Measurements from ENCODE around the gene LMF1.
A peak's percentile ranks its signal among the peaks of the same experiment; 100 is the strongest.
"Not testable (repeated sequence)": the region's sequence is repeated elsewhere in the genome, so short reads cannot be mapped to it uniquely, and the experiment has no call there.

The LMF1 gene

GRCh38 chr16:822909-823297, 147.9 kb downstream of the LMF1 start:
- no peak for DNase-seq

GRCh38 chr16:822174-822908, 148.4 kb downstream of the LMF1 start:
- no peak for DNase-seq

- DNase-seq: no peak
These were observed 149.0 kb downstream of the LMF1 start for GRCh38 chr16:821751-822150.

- DNase-seq: no peak
These were observed 150.0 kb downstream of the LMF1 start for GRCh38 chr16:820748-821147.

GRCh38 chr16:820044-820408, 150.8 kb downstream of the LMF1 start:
- not testable (repeated sequence) for DNase-seq

- DNase-seq: no peak
These were observed 151.3 kb downstream of the LMF1 start for GRCh38 chr16:819336-820043.

- DNase-seq: no peak
These were observed 152.2 kb downstream of the LMF1 start for GRCh38 chr16:818592-818991.

GRCh38 chr16:818132-818531, 152.7 kb downstream of the LMF1 start:
- no peak for DNase-seq

GRCh38 chr16:817001-817906, 153.5 kb downstream of the LMF1 start:
- peak in 1 of 3 experiments; percentile 9 for DNase-seq

- no peak for DNase-seq
These were observed 154.9 kb downstream of the LMF1 start for GRCh38 chr16:815861-816260.

- DNase-seq: no peak
These were observed 155.8 kb downstream of the LMF1 start for GRCh38 chr16:814974-815373.

GRCh38 chr16:813916-814412, 156.8 kb downstream of the LMF1 start:
- no peak for DNase-seq

- DNase-seq: peak; percentile 28 to 65 (median 63)
These were observed 157.4 kb downstream of the LMF1 start for GRCh38 chr16:813204-813915.

- DNase-seq: no peak
These were observed 162.7 kb downstream of the LMF1 start for GRCh38 chr16:808085-808386.

GRCh38 chr16:807347-808084, 163.3 kb downstream of the LMF1 start:
- DNase-seq: peak; percentile 89 to 96 (median 96)

GRCh38 chr16:805474-805873, 165.3 kb downstream of the LMF1 start:
- no peak for DNase-seq

GRCh38 chr16:804193-805048, 166.4 kb downstream of the LMF1 start:
- no peak for DNase-seq

GRCh38 chr16:803754-804080, 167.1 kb downstream of the LMF1 start:
- DNase-seq: no peak
